Measurements from ENCODE around the gene SPATA31D1.
"Not testable (repeated sequence)": the region's sequence is repeated elsewhere in the genome, so short reads cannot be mapped to it uniquely, and the experiment has no call there.

The SPATA31D1 gene

DNA sequence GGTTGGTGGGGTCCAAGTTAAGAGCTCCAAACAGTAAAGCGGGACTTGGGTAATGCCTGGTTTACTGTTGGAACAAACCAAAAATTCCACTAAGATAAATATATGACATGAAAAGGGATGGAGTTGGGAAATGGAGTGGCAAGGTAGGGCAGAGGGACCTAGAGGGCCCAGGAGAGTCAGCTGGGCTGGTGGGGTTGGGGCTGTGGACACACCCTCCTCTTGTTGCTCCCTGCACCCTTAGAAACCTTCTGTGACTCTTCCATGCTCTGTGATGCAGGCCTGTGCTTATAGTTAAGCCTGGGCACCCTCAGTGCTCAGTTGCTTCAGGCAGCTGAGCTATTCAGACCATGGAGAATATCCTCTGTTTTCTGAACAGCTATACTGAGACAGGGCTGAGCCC, at the start of gene SPATA31D1:
Gene SPATA31D1, plus strand, starts transcription at position 301 of the 400 bp plus-strand sequence. Its CDS starts 47 bp downstream, at position 348.
- DNase-seq (ENCODE audit: low read depth in 1 of 2, low spot score in 1 of 2) = not testable (repeated sequence)

DNA sequence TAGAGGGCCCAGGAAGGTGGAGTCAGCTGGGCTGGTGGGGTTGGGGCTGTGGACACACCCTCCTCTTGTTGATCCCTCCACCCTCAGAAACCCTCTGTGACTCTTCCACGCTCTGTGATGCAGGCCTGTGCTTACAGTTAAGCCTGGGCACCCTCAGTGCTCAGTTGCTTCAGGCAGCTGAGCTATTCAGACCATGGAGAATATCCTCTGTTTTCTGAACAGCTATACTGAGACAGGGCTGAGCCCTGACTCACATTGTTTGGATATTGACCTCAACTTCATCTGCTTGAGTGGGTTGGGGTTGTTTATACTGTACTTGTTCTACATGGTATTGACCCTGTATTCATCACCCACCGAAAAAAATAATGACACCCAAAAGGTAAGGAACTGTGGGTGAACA, 45.2 kb upstream of the SPATA31D1 start, which contains the start of gene SPATA31D3:
Gene SPATA31D3, plus strand, starts transcription at position 108 of the 400 bp plus-strand sequence. Its CDS starts 86 bp downstream, at position 194.
- not testable (repeated sequence) for DNase-seq (ENCODE audit: low read depth in 1 of 2, low spot score in 1 of 2)

DNA sequence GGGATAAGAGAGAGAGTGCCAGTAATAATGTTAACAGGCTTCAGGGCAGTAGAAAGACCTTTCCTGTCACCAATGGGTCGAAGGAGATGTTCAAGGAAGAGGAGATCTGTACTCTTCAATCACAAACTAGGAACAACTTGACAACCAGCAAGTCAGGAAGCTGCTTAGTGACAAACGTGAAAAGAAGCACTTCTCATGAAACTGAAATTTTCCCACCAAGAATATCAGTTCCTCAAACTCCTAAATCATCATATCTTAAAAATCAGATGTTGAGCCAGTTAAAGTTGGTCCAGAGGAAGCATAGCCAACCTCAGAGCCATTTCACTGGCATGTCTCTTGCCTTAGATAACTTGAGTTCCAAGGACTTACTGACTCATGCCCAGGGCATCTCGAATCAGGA, 39.9 kb upstream of the SPATA31D1 start:
- DNase-seq (ENCODE audit: low read depth in 1 of 2, low spot score in 1 of 2) = not testable (repeated sequence)

DNA sequence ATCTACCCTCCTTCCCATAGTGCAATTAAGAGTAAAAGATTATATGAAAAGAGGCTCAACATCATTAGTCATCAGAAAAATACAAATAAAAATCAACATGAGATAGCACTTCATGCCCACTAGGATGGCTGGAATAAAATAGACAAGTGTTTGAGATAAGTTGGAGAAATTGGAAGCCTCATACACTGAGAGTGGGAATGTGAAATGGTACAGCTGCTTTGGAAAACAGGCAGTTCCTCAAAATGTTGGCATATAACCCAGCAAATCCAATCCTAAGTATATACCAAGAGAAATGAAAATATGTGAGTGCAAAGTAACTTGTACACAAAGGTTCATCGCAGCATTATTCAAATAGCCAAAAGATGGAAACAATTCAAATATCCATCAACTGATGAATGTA, 35.5 kb upstream of the SPATA31D1 start:
- DNase-seq (ENCODE audit: low read depth in 1 of 2, low spot score in 1 of 2) = no peak

DNA sequence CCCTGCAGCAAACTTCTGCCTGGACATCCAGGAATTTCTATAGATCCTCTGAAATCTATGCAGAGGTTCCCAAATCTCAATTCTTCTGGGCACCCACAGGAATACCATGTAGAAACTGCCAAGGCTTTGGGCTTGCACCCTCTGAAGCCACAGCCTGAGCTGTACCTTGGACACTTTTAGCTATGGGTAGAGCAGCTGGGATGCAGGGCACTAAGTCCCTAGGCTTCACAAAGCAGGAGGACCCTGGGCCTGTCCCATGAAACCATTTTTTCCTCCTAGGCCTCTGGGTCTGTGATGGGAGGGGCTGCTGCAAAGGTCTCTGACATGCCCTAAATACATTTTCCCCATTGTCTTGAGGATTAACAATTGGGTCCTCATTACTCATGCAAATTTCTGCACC, 32.9 kb upstream of the SPATA31D1 start:
- no peak for DNase-seq (ENCODE audit: low read depth in 1 of 2, low spot score in 1 of 2)

DNA sequence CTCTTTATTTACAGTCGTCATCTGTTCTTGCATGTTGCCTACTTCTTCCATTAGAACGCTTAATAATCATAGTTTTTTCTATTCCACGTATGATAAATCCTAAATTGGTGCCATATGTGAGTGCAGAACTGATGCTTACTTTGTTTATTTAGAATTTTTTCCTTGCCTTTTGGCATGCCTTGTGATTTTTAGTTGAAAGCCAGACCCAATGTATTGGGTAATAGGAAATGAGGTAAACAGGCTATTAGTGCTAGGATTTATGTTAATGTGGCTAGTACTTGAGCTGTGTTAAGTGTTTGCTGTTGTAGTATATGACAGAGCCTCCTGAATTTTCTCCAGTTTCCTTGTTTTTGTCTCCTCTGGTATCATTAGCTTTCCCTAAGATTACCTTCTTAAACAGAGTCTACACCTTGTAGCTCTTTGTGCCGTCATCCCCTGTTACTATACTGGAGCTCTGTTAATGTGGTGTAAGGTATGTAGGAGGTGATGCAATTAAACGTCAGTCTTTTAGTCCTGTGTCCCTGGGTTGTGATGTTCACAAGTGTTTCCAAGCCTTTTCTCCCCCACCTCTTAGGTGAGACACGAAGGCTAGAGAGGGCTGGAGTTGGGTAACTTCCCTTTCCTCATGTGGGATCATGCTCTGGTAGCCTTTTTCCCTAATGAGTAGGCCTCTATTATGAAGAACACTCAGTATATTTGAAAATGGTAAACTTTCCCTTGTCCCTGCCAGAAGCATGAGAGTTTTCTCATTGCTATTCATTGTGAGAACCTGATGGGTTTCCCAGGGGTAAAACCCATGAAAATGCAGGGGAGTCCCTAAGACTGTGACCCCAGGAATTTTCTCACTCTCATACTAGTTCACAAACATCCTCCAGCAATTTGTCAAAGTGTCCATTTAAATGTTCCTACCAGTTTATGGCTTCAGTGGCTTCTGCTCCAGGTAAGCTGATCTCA, 24.1 kb upstream of the SPATA31D1 start:
- DNase-seq (ENCODE audit: low read depth in 1 of 2, low spot score in 1 of 2) = no peak

DNA sequence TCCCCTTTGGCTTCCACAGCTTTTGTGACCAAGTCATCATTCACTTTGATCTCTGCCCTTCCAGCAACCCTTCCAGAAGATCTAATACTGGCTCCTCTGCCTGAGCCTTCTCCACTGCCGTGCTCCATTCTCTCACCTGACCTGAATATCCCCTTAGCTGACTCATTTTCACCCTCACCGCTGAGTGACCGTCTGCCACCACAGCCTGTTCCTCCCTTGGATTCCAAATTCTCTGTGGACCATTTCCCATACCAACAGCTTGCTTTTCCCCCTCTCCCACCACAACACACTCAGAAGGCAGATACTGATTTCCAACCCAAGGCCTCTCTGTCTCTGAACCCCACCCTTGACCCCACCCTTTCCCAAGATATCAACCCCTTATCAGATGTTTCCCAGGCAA, 20.5 kb upstream of the SPATA31D1 start:
- no peak for DNase-seq (ENCODE audit: low read depth in 1 of 2, low spot score in 1 of 2)

DNA sequence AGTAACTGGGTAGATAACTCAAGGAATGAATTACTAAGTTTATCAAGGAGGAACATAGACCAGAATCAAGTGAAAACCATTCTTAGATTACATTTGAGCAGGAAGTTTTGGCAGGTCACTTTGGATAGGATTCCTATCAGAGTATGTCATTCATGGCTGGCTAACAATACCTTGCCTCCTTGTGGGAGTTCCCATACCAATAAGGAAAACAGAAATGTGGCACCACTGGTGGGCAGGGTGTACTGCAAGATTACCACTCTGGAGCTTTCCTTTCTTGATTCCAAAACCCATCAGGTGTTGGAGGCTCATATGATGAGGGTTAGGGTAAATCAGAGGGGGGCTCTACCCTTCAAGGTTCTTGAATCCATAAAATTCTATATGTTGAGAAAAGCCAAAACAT, 18.6 kb upstream of the SPATA31D1 start:
- DNase-seq (ENCODE audit: low read depth in 1 of 2, low spot score in 1 of 2) = no peak

DNA sequence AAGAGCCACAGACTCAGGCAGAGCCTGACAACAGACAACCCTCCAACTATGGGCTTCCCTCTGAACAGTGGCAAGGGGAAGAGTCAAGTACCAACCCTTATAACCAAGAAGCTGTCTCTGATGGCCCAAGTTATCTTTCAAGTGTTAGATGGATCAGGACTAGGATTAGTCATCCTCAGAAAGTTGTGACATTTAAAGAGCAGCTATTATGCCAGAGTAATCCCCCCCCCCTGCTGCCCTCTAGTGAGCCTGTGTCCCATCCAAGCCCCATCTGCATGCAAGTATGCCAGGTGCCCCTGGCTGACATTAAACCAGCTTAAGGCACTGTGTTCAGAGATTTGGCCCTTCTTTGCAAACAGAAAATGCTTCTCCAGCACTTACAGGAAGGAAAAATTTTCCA, 16.8 kb upstream of the SPATA31D1 start:
- no peak for DNase-seq (ENCODE audit: low read depth in 1 of 2, low spot score in 1 of 2)

DNA sequence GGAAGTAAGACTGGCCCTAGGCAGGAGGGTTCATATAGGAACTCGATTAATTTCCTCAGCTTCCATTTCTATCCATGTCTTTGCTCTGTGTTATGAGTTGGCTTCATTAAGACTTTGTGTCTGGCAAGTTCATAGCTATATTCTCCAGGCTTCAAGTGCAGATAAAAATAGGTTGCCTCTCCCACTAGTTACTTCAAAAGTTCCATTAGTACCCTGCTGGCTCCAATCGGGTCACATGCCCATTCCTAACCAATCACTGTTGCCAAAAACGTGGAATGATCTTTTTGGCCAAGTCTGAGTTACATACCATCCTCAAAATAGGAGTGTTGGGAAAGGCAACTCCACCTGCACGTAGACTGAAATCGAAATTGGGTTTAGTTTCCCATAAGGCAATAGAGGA, 13.8 kb upstream of the SPATA31D1 start:
- no peak for DNase-seq (ENCODE audit: low read depth in 1 of 2, low spot score in 1 of 2)

DNA sequence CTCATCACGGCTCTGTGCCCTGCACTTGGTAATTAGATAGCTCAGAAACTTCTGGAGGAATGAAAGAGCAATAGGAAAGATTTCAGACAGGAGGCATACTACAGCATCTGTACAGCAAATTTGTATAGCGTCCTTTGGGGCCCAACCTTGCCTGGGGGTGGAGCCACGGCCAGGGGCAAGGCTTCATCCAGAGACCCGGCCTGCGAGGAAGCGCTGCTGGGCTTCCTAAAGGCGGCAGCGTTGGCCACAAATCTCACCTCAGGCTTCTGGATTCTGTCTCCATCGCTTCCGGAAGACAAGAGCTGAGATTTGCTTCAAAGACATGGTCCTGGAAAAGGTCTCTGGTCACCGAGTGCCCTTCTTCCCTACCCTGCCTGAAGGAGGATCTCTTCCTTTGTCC, 12.2 kb upstream of the SPATA31D1 start:
- DNase-seq (ENCODE audit: low read depth in 1 of 2, low spot score in 1 of 2) = no peak

DNA sequence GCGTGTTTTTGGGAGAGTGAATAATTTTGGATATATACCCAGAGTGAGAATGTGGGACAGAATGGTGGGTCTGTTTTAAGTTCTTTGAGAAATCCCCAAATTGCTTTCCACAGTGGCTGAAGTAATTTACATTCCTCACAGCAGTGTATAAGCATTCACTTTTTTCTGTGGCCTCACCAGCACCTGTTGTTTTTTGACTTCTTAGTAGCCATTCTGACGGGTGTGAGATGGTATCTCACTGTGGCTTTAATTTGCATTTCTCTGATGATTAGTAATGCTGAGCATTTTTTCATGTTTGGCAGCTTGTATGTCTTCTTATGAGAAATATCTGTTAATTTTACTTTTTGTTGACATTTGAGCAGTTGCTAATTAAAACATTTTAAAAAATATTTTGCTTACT, 9.4 kb upstream of the SPATA31D1 start:
- DNase-seq (ENCODE audit: low read depth in 1 of 2, low spot score in 1 of 2) = no peak

DNA sequence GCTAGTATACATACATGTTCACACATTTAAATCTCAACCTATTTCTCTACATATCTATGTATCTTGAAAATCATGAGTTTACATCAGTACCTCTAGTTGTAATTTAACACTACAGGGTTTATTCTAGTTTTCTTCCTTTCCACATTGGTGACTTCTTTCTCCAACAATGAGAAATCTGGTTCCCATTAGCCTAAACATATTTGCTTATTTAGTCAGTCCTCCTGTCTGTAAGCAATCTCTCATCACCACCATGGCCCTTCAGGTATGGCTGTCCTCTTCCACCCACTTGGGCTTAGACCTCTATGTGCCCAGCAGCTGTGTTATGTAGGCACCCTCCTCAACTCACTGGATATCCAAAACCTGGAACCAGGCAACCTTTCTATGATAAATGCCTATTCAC, 8.0 kb upstream of the SPATA31D1 start:
- no peak for DNase-seq (ENCODE audit: low read depth in 1 of 2, low spot score in 1 of 2)

DNA sequence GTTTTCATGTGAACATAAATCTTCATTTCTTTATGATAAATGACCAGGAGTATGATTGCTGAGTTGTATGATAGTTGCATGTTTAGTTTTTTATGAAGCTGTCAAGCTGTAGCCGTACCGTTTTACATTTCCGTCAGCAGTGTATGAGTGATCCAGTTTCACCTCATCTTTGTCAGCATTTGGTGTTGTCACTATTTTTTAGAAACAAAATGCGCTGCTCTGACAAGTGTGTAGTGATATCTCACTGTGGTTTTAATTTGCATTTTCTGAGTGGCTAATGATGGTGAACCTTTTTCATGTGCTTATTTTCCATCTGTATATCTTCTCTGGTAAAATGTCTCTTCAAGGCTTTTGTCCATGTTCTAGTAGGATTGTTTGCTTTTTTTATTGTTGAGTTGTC, 6.7 kb upstream of the SPATA31D1 start:
- no peak for DNase-seq (ENCODE audit: low read depth in 1 of 2, low spot score in 1 of 2)

DNA sequence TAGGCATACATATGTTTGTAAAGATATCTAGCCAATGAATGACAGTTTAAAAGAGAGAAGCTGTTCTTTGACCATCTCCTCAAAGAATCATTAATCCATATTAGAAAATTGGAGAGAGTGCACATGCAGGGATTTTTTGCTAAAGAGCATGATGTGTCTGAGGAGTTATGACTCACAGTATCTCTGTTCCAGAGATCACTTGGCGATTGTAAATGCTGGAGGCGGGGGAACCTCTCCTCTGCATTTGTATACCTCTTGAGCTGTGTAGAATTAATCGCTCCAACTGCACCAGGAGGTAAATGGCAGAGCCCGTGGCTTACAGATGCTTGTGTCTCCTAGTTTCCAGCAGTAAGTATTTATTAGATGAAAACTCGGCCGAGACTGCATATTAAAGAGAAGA, 3.6 kb upstream of the SPATA31D1 start:
- no peak for DNase-seq (ENCODE audit: low read depth in 1 of 2, low spot score in 1 of 2)

DNA sequence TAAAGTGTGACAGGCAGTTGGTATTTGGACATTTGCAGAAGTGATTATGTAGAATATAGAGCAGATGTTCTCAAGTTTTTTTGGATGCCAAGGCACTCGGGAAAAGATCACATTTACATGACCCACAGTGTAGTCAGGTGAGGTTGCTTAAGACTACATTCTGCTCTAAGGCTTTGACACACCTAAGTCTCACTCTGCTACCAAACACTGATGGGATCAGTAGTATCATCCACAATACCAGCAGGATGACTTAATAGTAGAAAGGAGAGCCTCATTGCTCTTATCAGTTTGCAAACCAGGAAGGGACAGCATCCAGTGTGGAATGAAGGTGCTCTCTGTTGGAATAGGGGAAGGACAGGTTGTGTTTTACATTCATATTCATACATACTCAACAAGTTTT, 2.5 kb upstream of the SPATA31D1 start:
- no peak for DNase-seq (ENCODE audit: low read depth in 1 of 2, low spot score in 1 of 2)

DNA sequence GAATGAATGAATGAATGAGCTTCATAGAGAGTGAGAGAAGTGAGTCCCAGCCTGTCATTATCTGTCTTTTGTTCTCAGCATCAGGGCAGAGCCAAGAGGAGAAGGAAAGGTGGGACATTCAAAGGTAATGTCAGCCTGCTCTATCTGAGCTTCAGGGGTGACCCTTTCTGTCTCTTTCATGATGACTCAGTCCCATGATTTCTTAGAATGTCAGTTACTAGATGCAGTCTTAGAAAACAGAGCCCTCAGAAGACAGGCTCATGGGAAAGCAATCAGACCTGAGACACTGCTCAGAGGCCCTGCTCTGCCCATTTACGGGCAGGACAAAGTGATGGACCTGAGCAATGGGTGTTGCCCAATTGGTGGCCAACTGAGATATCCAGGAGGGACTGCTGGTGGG, 1.1 kb downstream of the SPATA31D1 start:
- no peak for DNase-seq (ENCODE audit: low read depth in 1 of 2, low spot score in 1 of 2)

DNA sequence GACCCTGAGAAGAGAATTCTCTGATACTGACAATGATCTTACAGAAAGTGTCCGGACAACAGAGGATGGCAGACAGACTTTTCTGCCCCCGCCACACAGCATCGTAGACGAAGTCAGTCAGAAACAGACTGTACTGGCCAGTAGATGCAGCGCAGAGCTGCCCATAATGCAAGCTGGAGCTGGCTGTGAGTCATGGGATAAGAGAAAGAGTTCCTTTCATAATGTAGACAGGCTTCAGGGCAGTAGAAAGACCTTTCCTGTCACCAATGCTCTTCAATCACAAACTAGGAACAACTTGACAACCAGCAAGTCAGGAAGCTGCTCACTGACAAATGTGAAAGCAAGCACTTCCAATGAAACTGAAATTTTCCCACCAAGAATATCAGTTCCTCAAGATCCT, 5.1 kb downstream of the SPATA31D1 start:
- no peak for DNase-seq (ENCODE audit: low read depth in 1 of 2, low spot score in 1 of 2)

DNA sequence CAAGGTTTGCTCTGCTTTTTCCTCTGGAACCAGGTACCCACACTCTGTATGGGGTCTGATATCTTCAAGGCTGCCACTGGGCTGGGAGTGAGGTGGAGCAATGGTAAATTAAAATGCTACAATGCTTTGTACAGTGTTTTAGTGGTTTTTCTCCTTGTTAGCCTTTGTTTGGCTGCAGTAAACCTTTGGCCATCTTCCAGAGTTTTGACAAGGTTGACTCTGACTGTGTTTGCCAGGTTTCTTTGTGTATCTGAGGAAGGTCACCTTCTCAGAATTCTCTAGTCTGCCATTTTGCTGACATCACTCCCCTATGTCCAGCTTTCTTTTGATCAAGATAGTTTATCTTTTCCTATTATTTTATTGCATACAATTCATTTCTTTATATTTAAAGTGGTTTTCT, 11.2 kb downstream of the SPATA31D1 start:
- DNase-seq (ENCODE audit: low read depth in 1 of 2, low spot score in 1 of 2) = no peak

DNA sequence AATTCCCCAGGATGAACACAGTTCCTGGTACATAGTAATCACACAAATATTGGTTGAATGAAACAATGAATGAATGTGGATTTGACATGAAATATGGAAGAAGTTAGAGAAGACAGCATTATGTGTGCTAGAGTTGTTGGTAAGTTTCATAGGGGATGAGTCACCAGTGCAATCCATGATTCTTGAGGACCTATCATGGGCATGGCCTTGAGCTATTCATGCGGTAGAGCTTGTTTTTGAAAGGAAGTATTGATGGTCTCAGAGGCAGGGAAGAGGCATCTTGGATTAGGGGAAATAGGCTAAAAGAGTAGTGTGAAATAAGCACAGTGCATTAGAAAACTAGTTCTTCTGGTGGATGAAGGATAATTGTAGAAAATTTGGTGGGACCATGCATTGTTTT, 22.1 kb downstream of the SPATA31D1 start:
- DNase-seq (ENCODE audit: low read depth in 1 of 2, low spot score in 1 of 2) = no peak

DNA sequence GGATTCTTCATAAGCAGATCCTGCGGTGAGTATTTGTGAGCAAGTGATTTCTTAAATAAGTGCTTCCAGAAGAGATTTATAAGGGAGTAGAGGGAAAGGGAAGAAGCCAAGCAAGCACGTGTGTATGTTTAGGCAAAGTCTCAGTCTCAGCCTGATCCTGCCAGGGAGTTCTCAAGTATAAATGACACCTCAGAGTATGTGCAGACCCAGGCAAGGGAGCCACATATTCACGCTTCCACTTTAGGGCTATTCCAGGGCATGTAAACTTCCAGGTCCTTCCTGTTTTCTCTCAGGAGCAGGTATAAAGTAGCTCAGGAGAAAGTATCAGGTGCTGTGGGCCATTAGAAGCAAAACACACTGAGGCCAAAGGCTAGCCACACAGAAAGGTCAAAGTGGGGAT, 22.6 kb downstream of the SPATA31D1 start:
- DNase-seq (ENCODE audit: low read depth in 1 of 2, low spot score in 1 of 2) = no peak

DNA sequence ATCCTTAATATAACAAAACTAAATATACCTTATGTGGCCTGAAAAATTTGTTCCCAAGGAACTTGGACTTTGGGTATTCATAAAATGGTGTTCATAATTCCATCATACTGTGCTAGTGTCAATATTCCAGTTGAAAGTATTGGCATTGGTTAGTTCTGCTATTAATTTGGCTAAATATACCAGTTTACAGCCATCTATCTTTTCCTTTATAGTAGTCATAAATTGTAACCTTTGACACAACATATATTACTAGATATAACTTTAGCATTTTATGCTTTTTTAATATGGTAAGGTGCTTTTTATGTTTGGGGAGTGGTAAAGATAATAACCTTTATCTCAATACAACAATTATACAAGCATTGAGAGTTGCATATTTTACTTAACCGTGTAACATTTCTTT, 23.7 kb downstream of the SPATA31D1 start:
- DNase-seq (ENCODE audit: low read depth in 1 of 2, low spot score in 1 of 2) = no peak

DNA sequence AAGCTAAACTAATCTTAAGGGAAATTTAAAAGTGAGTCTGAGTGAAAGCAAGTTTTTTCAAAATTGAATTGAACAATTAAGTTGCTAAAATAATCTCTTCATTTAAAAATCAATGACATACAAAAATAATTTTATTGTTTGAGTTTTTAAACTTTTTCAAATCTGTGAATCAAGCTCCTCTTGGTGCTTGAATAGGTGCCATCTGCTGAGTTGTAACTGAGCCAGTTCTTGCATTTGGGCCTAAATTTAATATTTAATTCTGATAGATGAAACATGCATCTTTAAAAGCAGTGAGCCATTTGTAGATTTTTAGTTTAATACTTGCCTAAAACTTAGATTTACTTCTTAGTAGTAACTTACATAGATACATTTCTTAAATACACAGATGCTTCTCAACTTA, 31.8 kb downstream of the SPATA31D1 start:
- no peak for DNase-seq (ENCODE audit: low read depth in 1 of 2, low spot score in 1 of 2)
